Neuronal stem cell (in vitro differentiated cells): ENCODE results near the gene SYNDIG1.
A peak's percentile ranks its signal among the peaks of the same experiment; 100 is the strongest.

Experiments
- DNase-seq: peaks from one replicate; pipeline ENCODE4 v3.0.0-alpha.2; 2013; ENCODE audit warnings: low spot score
- H2AFZ ChIP-seq: one replicate; pipeline ENCODE4 v1.6.1; 2013; ENCODE audit warnings: mild to moderate bottlenecking, low read length, inconsistent platforms
- H2AK5ac ChIP-seq: 2 replicates; pipeline ENCODE4 v1.6.1; 2013; ENCODE audit warnings: low read depth, mild to moderate bottlenecking, inconsistent platforms, low read length, moderate library complexity, mixed read lengths
- H2BK120ac ChIP-seq: 2 replicates; pipeline ENCODE4 v1.6.1; 2013; ENCODE audit warnings: low read depth, mild to moderate bottlenecking, inconsistent platforms, low read length, moderate library complexity, mixed read lengths
- H2BK12ac ChIP-seq: one replicate; pipeline ENCODE4 v1.6.1; 2013; ENCODE audit warnings: low read length, inconsistent platforms
- H2BK15ac ChIP-seq: 2 replicates; pipeline ENCODE4 v1.6.1; 2013; ENCODE audit warnings: mild to moderate bottlenecking, low read length, inconsistent platforms, mixed read lengths
- H2BK5ac ChIP-seq: one replicate; pipeline ENCODE4 v1.6.1; 2013; ENCODE audit warnings: inconsistent platforms, mild to moderate bottlenecking, low read length, moderate library complexity
- H3K14ac ChIP-seq: one replicate; pipeline ENCODE4 v1.6.1; 2013; ENCODE audit warnings: low read length, inconsistent platforms
- H3K18ac ChIP-seq: 2 replicates; pipeline ENCODE4 v1.6.1; 2013; ENCODE audit warnings: low read length, inconsistent platforms
- H3K23ac ChIP-seq: 2 replicates; pipeline ENCODE4 v1.6.1; 2013; ENCODE audit warnings: low read depth, mild to moderate bottlenecking, mixed read lengths, low read length, inconsistent platforms; ENCODE audit not compliant: poor library complexity
- H3K27ac ChIP-seq: replicated peaks from 3 replicates; pipeline ENCODE4 v1.5.1; 2013; ENCODE audit warnings: low read length, inconsistent platforms
- H3K27me3 ChIP-seq, 3 experiments: 2 replicates each; pipeline ENCODE4 v1.6.1; 2013; ENCODE audit warnings: low read length in 3 of 3, mild to moderate bottlenecking in 2 of 3, inconsistent platforms in 1 of 3, low read depth in 1 of 3, mixed read lengths in 1 of 3, moderate library complexity in 1 of 3; ENCODE audit not compliant: control insufficient read depth in 3 of 3, insufficient read depth in 3 of 3
- H3K36me3 ChIP-seq, 2 donors: replicated peaks in 1 of 2; 2 replicates each; pipeline ENCODE4 v1.6.1; 2013; ENCODE audit warnings: low read length in 2 of 2; ENCODE audit not compliant: control insufficient read depth in 2 of 2, insufficient read depth in 2 of 2
- H3K4ac ChIP-seq: 2 replicates; pipeline ENCODE4 v1.6.1; 2013; ENCODE audit warnings: inconsistent platforms, mild to moderate bottlenecking, low read length, moderate library complexity
- H3K4me1 ChIP-seq, 2 donors: 1 replicate in 1 of 2; 2 replicates in 1 of 2; pipeline ENCODE4 v1.6.1; 2013; ENCODE audit warnings: low read length in 2 of 2, low read depth in 1 of 2; ENCODE audit not compliant: control insufficient read depth in 2 of 2, insufficient read depth in 1 of 2
- H3K4me2 ChIP-seq: one replicate; pipeline ENCODE4 v1.6.1; 2013; ENCODE audit warnings: mild to moderate bottlenecking, low read length, inconsistent platforms; ENCODE audit not compliant: insufficient read depth, poor library complexity, severe bottlenecking
- H3K4me3 ChIP-seq, 2 donors: 2 replicates each; pipeline ENCODE4 v1.5.1; 2013; ENCODE audit warnings: low read length in 2 of 2, mild to moderate bottlenecking in 2 of 2, inconsistent platforms in 1 of 2, moderate library complexity in 1 of 2
- H3K79me1 ChIP-seq: one replicate; pipeline ENCODE4 v1.6.1; 2013; ENCODE audit warnings: low read depth, mild to moderate bottlenecking, inconsistent platforms, low read length, moderate library complexity
- H3K9ac ChIP-seq: one replicate; pipeline ENCODE4 v1.6.1; 2013; ENCODE audit warnings: mild to moderate bottlenecking, low read depth, low read length, inconsistent platforms; ENCODE audit not compliant: poor library complexity
- H3K9me3 ChIP-seq, 2 donors: replicated peaks in 1 of 2; 2 replicates each; pipeline versions ENCODE3 to v1.6.1; 2013; ENCODE audit warnings: low read length in 2 of 2, mild to moderate bottlenecking in 2 of 2, inconsistent platforms in 1 of 2, low read depth in 1 of 2, mixed read lengths in 1 of 2, moderate library complexity in 1 of 2; ENCODE audit not compliant: control insufficient read depth in 2 of 2, insufficient read depth in 1 of 2
- H4K8ac ChIP-seq: one replicate; pipeline ENCODE4 v1.6.1; 2013; ENCODE audit warnings: low read depth, mild to moderate bottlenecking, inconsistent platforms, low read length, moderate library complexity
- H4K91ac ChIP-seq: one replicate; pipeline ENCODE4 v1.6.1; 2013; ENCODE audit warnings: low read length, low read depth, mild to moderate bottlenecking, inconsistent platforms; ENCODE audit not compliant: poor library complexity
- WGBS, 2 donors: extraction: QIAGEN DNeasy Blood & Tissue Kit; methylation state at CpG; one replicate each; pipeline ENCODE4 v1.1.7; 2013; ENCODE audit warnings: missing lambda C conversion rate in 2 of 2, mixed read lengths in 1 of 2; ENCODE audit not compliant: insufficient read length in 2 of 2, insufficient replicate concordance in 1 of 2; ENCODE audit errors: extremely low coverage in 2 of 2; 5-methylcytosine and 5-hydroxymethylcytosine counted together

The SYNDIG1 gene

DNA sequence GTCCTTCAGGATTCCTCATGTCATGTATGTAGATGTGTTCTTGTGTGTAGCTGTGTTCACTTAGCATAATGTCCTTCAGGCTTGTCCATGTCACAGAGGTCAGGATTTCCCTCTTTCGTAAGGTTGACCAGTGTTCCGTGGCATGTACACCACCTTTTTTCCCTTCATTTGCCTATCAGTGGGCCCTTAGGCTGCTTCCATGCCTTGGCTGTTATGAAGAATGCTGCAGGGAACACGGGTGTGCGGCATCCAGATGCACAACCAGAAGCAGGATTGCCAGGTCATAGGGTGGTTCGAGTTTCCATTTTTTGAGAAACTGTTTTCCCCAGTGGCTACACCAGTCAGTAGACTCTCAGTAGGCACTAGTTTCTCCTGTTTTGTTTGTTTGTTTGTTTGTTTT lies 29.2 kb downstream of the SYNDIG1 start:
- no peak overlapping the region for H2BK5ac ChIP-seq
- H2AK5ac ChIP-seq: no peak overlapping the region
- H4K8ac ChIP-seq: no peak overlapping the region
- H3K4me2 ChIP-seq: no peak overlapping the region
- H3K79me1 ChIP-seq: no peaks in the 10 kb centered on the region
- WGBS, 2 donors: no CpG with 5 or more reads among the region's 5 CpGs
- H3K9ac ChIP-seq: no peak overlapping the region
- H3K4ac ChIP-seq: no peak overlapping the region
- no peak overlapping the region for H2BK120ac ChIP-seq
- H3K14ac ChIP-seq: no peak overlapping the region
- no peak for DNase-seq
- H3K36me3 ChIP-seq: no peaks in the 10 kb centered on the region
- no peak overlapping the region for H2AFZ ChIP-seq
- H2BK15ac ChIP-seq: no peak overlapping the region
- H2BK12ac ChIP-seq: no peak overlapping the region
- H3K4me3 ChIP-seq: no peak overlapping the region
- H3K9me3 ChIP-seq: no peaks in the 10 kb centered on the region
- H3K4me1 ChIP-seq: peaks cover 0 to 1% of the 10 kb centered on the region in 2 donors
- no peak overlapping the region for H4K91ac ChIP-seq
- no peaks in the 10 kb centered on the region for H3K27me3 ChIP-seq
- no peak overlapping the region for H3K27ac ChIP-seq
- no peak overlapping the region for H3K23ac ChIP-seq
- H3K18ac ChIP-seq: no peak overlapping the region

GRCh38 chr20:24499472-24499871 lies 30.0 kb downstream of the SYNDIG1 start:
- Histone ChIP-seq H2AK5ac (no peak overlapping the region), H3K9me3 (no peaks in the 10 kb centered on the region), H2BK120ac (no peak overlapping the region), H2BK5ac (no peak overlapping the region), H4K91ac (no peak overlapping the region), H3K4ac (no peak overlapping the region), H2BK15ac (no peak overlapping the region), H3K23ac (no peak overlapping the region), H3K36me3 (no peaks in the 10 kb centered on the region), H4K8ac (no peak overlapping the region), H3K14ac (no peak overlapping the region), H3K27me3 (no peaks in the 10 kb centered on the region), H2BK12ac (no peak overlapping the region), H2AFZ (no peak overlapping the region), H3K18ac (no peak overlapping the region), H3K27ac (no peak overlapping the region), H3K4me2 (no peak overlapping the region), H3K4me3 (peak overlapping the region in 1 of 2 donors; percentile 9), H3K79me1 (no peaks in the 10 kb centered on the region), H3K4me1 (no peaks in the 10 kb centered on the region), H3K9ac (no peak overlapping the region)
- no peak for DNase-seq
- WGBS, 2 donors: no CpG with 5 or more reads among the region's 6 CpGs

GRCh38 chr20:24501764-24502556 lies 32.5 kb downstream of the SYNDIG1 start:
- Histone ChIP-seq H4K91ac (no peak overlapping the region), H3K14ac (no peak overlapping the region), H3K23ac (no peak overlapping the region), H2AFZ (no peak overlapping the region), H3K4me3 (no peak overlapping the region), H3K9me3 (no peaks in the 10 kb centered on the region), H3K27me3 (no peaks in the 10 kb centered on the region), H3K18ac (no peak overlapping the region), H2AK5ac (no peak overlapping the region), H3K4ac (no peak overlapping the region), H2BK12ac (no peak overlapping the region), H2BK15ac (no peak overlapping the region), H3K27ac (no peak overlapping the region), H3K4me1 (no peaks in the 10 kb centered on the region), H2BK5ac (no peak overlapping the region), H2BK120ac (no peak overlapping the region), H3K4me2 (no peak overlapping the region), H4K8ac (no peak overlapping the region), H3K9ac (no peak overlapping the region), H3K36me3 (no peaks in the 10 kb centered on the region), H3K79me1 (no peaks in the 10 kb centered on the region)
- DNase-seq: no peak
- no CpG with 5 or more reads among the region's 15 CpGs for WGBS, 2 donors

DNA sequence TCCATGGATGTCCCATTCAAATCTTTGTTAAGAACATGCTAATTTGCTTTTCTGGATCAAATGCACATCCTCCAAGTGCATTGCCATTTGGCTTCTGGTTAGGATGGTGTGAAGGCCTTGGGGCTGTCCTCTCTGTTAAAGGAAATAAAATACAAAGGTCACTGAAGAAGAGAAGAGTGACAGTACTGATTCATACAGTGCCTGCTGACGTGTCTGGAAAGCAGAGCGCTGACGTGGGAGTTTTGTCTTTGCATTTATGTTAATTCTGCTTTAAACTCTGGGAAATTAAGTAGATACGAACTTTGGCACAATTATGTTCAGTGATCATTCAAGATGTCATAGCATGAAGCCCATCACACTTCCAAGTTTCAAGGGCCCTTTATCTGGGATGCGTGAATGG lies 33.2 kb downstream of the SYNDIG1 start:
- H3K4me1 ChIP-seq: no peaks in the 10 kb centered on the region
- WGBS, 2 donors: no CpG with 5 or more reads among the region's 5 CpGs

More for the DNA sequence above, 33.2 kb downstream of the SYNDIG1 start:
- Histone ChIP-seq H3K36me3 (no peaks in the 10 kb centered on the region), H2AK5ac (no peak overlapping the region), H2AFZ (no peak overlapping the region), H2BK120ac (no peak overlapping the region), H3K4me3 (no peak overlapping the region), H2BK15ac (no peak overlapping the region), H3K23ac (no peak overlapping the region), H2BK12ac (no peak overlapping the region), H3K9ac (no peak overlapping the region), H3K14ac (no peak overlapping the region), H3K27me3 (no peaks in the 10 kb centered on the region), H3K79me1 (no peaks in the 10 kb centered on the region), H3K27ac (no peak overlapping the region), H3K4me2 (no peak overlapping the region), H3K4ac (no peak overlapping the region), H4K91ac (no peak overlapping the region), H3K18ac (no peak overlapping the region), H3K9me3 (no peaks in the 10 kb centered on the region), H4K8ac (no peak overlapping the region), H2BK5ac (no peak overlapping the region)
- DNase-seq: no peak
